ENCODE data around the gene EVPL. TPM values are rescaled to one million over a fixed set of nuclear protein-coding genes. Genes with fewer than 3 reads are reported as not detected.
A peak's percentile ranks its signal among the peaks of the same experiment; 100 is the strongest.

Gene EVPL
- total and polyA plus RNA-seq, 2 of the 13 experiments (the other 11 are each of a cell fraction or from before 2014, with no cell fraction given), result 2.1 to 8.2 TPM

DNA sequence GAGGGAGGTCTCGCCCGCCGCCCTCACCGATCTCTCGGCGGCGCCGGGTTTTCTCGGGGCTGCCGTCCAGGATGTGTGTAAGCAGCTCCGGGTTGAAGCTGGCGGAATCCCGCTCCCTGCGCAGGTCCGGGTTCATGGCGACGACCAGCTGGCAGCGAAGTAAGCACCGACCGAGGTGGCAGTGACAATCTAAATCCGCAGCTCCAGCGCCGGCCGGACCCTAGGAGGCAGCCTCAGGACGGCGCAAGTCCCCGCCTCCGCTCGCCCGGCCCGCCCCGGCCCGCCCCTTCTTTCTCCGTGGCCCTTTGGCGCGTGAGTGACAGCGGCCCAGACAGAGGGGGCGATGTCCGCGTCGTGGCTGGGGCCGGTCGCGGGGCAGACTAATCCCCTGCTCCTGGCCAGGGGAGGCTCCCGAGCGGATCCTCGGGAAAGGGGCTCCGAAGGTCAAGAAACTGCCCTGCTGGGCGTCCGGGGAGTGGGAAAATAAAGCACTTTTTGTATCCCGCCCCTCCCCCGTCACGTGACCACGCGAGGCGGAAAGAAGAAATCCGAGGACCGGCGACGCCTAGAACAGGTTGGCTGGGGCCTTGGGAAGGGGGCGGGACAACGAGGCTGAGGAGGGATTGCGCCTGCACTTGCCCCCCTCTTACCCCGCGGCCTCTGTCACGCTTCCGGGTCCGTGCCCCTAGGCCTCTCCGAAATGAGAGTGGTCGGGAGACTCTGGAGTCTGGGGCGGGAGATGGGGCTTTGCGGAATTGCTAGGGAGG, 48.0 kb downstream of the EVPL start, which contains the start of the genes ACOX1 and TEN1 (continued):
- no peak; the same call in 1 of the 2 replicates for TF ChIP-seq REPIN1 (CRISPR knock-in tag; IDR thresholded peaks at IDR 0.05; ENCODE audit: borderline replicate concordance, low read depth)
- TF ChIP-seq ZNF557 (CRISPR knock-in tag; IDR thresholded peaks at IDR 0.05), result no peak; the same call in none of the 2 replicates
- TF ChIP-seq, protein P1, sequence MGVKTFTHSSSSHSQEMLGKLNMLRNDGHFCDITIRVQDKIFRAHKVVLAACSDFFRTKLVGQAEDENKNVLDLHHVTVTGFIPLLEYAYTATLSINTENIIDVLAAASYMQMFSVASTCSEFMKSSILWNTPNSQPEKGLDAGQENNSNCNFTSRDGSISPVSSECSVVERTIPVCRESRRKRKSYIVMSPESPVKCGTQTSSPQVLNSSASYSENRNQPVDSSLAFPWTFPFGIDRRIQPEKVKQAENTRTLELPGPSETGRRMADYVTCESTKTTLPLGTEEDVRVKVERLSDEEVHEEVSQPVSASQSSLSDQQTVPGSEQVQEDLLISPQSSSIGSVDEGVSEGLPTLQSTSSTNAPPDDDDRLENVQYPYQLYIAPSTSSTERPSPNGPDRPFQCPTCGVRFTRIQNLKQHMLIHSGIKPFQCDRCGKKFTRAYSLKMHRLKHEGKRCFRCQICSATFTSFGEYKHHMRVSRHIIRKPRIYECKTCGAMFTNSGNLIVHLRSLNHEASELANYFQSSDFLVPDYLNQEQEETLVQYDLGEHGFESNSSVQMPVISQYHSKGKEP (CRISPR knock-in tag; IDR thresholded peaks at IDR 0.05), result no peak
- TF ChIP-seq POGZ (CRISPR knock-in tag; IDR thresholded peaks at IDR 0.05), result peak; percentile 90
- TF ChIP-seq ZNF264 (CRISPR knock-in tag; IDR thresholded peaks at IDR 0.05), result peak; percentile 43
- TF ChIP-seq, protein P2, sequence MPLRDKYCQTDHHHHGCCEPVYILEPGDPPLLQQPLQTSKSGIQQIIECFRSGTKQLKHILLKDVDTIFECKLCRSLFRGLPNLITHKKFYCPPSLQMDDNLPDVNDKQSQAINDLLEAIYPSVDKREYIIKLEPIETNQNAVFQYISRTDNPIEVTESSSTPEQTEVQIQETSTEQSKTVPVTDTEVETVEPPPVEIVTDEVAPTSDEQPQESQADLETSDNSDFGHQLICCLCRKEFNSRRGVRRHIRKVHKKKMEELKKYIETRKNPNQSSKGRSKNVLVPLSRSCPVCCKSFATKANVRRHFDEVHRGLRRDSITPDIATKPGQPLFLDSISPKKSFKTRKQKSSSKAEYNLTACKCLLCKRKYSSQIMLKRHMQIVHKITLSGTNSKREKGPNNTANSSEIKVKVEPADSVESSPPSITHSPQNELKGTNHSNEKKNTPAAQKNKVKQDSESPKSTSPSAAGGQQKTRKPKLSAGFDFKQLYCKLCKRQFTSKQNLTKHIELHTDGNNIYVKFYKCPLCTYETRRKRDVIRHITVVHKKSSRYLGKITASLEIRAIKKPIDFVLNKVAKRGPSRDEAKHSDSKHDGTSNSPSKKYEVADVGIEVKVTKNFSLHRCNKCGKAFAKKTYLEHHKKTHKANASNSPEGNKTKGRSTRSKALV (CRISPR knock-in tag; IDR thresholded peaks at IDR 0.05), result peak; percentile 27; the same call in 1 of the 2 replicates
- peak; percentile 38 for TF ChIP-seq ZNF788 (CRISPR knock-in tag; IDR thresholded peaks at IDR 0.05; ENCODE audit: borderline replicate concordance)
- TF ChIP-seq CEBPG (CRISPR knock-in tag; IDR thresholded peaks at IDR 0.05), result peak; percentile 79
- TF ChIP-seq ZNF564 (CRISPR knock-in tag; IDR thresholded peaks at IDR 0.05), result no peak; the same call in none of the 2 replicates
- peak; percentile 84 for TF ChIP-seq SP2 (CRISPR knock-in tag; IDR thresholded peaks at IDR 0.05)
- no peak for TF ChIP-seq FOXA1 (IDR thresholded peaks at IDR 0.05)
- TF ChIP-seq FOXA1 (CRISPR knock-in tag; IDR thresholded peaks at IDR 0.05), result no peak; the same call in 1 of the 2 replicates
- no peak; the same call in 1 of the 2 replicates for TF ChIP-seq ZFP90 (CRISPR knock-in tag; IDR thresholded peaks at IDR 0.05; ENCODE audit: borderline replicate concordance)
- TF ChIP-seq RFXAP (CRISPR knock-in tag; IDR thresholded peaks at IDR 0.05; ENCODE audit: borderline replicate concordance), result peak; percentile 70
- TF ChIP-seq, protein P3, sequence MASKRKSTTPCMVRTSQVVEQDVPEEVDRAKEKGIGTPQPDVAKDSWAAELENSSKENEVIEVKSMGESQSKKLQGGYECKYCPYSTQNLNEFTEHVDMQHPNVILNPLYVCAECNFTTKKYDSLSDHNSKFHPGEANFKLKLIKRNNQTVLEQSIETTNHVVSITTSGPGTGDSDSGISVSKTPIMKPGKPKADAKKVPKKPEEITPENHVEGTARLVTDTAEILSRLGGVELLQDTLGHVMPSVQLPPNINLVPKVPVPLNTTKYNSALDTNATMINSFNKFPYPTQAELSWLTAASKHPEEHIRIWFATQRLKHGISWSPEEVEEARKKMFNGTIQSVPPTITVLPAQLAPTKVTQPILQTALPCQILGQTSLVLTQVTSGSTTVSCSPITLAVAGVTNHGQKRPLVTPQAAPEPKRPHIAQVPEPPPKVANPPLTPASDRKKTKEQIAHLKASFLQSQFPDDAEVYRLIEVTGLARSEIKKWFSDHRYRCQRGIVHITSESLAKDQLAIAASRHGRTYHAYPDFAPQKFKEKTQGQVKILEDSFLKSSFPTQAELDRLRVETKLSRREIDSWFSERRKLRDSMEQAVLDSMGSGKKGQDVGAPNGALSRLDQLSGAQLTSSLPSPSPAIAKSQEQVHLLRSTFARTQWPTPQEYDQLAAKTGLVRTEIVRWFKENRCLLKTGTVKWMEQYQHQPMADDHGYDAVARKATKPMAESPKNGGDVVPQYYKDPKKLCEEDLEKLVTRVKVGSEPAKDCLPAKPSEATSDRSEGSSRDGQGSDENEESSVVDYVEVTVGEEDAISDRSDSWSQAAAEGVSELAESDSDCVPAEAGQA (IDR thresholded peaks at IDR 0.05; ENCODE audit: low read depth), result no peak; the same call in 1 of the 2 replicates
- TF ChIP-seq, protein P3 (CRISPR knock-in tag; IDR thresholded peaks at IDR 0.05; ENCODE audit: borderline replicate concordance), result peak; percentile 80; the same call in 1 of the 2 replicates
- 0 out of 2 replicates have a peak, but pooled peaks have one; percentile 64 for TF ChIP-seq RELA (CRISPR knock-in tag; IDR thresholded peaks at IDR 0.05)
- TF ChIP-seq, protein P4, sequence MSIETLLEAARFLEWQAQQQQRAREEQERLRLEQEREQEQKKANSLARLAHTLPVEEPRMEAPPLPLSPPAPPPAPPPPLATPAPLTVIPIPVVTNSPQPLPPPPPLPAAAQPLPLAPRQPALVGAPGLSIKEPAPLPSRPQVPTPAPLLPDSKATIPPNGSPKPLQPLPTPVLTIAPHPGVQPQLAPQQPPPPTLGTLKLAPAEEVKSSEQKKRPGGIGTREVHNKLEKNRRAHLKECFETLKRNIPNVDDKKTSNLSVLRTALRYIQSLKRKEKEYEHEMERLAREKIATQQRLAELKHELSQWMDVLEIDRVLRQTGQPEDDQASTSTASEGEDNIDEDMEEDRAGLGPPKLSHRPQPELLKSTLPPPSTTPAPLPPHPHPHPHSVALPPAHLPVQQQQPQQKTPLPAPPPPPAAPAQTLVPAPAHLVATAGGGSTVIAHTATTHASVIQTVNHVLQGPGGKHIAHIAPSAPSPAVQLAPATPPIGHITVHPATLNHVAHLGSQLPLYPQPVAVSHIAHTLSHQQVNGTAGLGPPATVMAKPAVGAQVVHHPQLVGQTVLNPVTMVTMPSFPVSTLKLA (IDR thresholded peaks at IDR 0.05), result peak; percentile 44; the same call in 1 of the 2 replicates
- peak; percentile 96; the same call in 1 of the 2 replicates for TF ChIP-seq REL (CRISPR knock-in tag; conservative IDR thresholded peaks at IDR 0.05)

Data from HepG2 (cell line).